ENCODE measurements around the gene SCARB1. TPM values are rescaled to one million over a fixed set of nuclear protein-coding genes. Genes with fewer than 3 reads are reported as not detected.

Gene SCARB1
- total and polyA plus RNA-seq, 2 of the 13 experiments (the other 11 are each of a cell fraction or from before 2014, with no cell fraction given) = 63.4 to 160 TPM

- TF ChIP-seq ATM (IDR thresholded peaks at IDR 0.05; ENCODE audit: borderline replicate concordance) (no peak), ZFYVE20 (CRISPR knock-in tag; IDR thresholded peaks at IDR 0.05; ENCODE audit: borderline replicate concordance, low read depth) (no peak), ZNF569 (CRISPR knock-in tag; IDR thresholded peaks at IDR 0.05; ENCODE audit: borderline replicate concordance) (no peak), CEBPZ (IDR thresholded peaks at IDR 0.05; ENCODE audit: low read length) (no peak), SOX5 (CRISPR knock-in tag; IDR thresholded peaks at IDR 0.05; ENCODE audit: borderline replicate concordance) (peak; percentile 32; the same call in 1 of the 2 replicates), KDM3A (CRISPR knock-in tag; IDR thresholded peaks at IDR 0.05; ENCODE audit: low read depth) (no peak), ZNF83 (CRISPR knock-in tag; IDR thresholded peaks at IDR 0.05; ENCODE audit: borderline replicate concordance) (no peak), DDIT3 (CRISPR knock-in tag; IDR thresholded peaks at IDR 0.05) (no peak), ZNF18 (CRISPR knock-in tag; IDR thresholded peaks at IDR 0.05; ENCODE audit: insufficient replicate concordance) (no peak), ZNF281 (CRISPR knock-in tag; IDR thresholded peaks at IDR 0.05; ENCODE audit: borderline replicate concordance) (no peak), NFIB (CRISPR knock-in tag; IDR thresholded peaks at IDR 0.05; ENCODE audit: borderline replicate concordance) (no peak), ZNF652 (CRISPR knock-in tag; IDR thresholded peaks at IDR 0.05; ENCODE audit: borderline replicate concordance, low read depth) (no peak), ZNF556 (CRISPR knock-in tag; IDR thresholded peaks at IDR 0.05; ENCODE audit: borderline replicate concordance) (peak; percentile 25; the same call in 1 of the 2 replicates), ZSCAN31 (CRISPR knock-in tag; IDR thresholded peaks at IDR 0.05; ENCODE audit: low read depth) (no peak), ZNF280B (CRISPR knock-in tag; IDR thresholded peaks at IDR 0.05; ENCODE audit: borderline replicate concordance) (no peak), KLF16 (CRISPR knock-in tag; IDR thresholded peaks at IDR 0.05) (no peak), ZNF670 (CRISPR knock-in tag; IDR thresholded peaks at IDR 0.05; ENCODE audit: borderline replicate concordance) (no peak), ZNF580 (CRISPR knock-in tag; IDR thresholded peaks at IDR 0.05; ENCODE audit: borderline replicate concordance, low read depth) (no peak)
Observed at GRCh38 chr12:124828264-124829007, 35.2 kb downstream of the SCARB1 start (continued).
